Peyer's patch (tissue), 4 donors: Measurements from ENCODE around the gene NPL. TPM values are rescaled to one million over a fixed set of nuclear protein-coding genes. Genes with fewer than 3 reads are reported as not detected.

Source experiments
- DNase-seq, 3 donors: peaks; one replicate each; pipeline ENCODE4 v3.0.0-alpha.2; 2017 to 2019
- H3K27ac ChIP-seq, 4 donors: fragments of 200-600 bp; sonication (generic); one replicate each; pipeline ENCODE4 v1.5.1; 2016 to 2019
- H3K27me3 ChIP-seq, 2 donors: fragments of 200-600 bp; sonication (generic); one replicate each; pipeline ENCODE4 v1.5.1; 2019
- H3K36me3 ChIP-seq, 3 donors: fragments of 200-600 bp; sonication (generic); one replicate each; pipeline ENCODE4 v1.5.1; 2016 to 2019
- H3K4me1 ChIP-seq, 4 donors: fragments of 200-600 bp; sonication (generic); one replicate each; pipeline ENCODE4 v1.5.1; 2016 to 2019
- H3K4me3 ChIP-seq, 4 donors: fragments of 200-600 bp; sonication (generic); 1 replicate in 3 of 4; 2 replicates in 1 of 4; pipeline ENCODE4 v1.5.1; 2016 to 2019; ENCODE audit warnings: mild to moderate bottlenecking in 1 of 4
- H3K9me3 ChIP-seq, 4 donors: fragments of 200-600 bp; sonication (generic); one replicate each; pipeline ENCODE4 v1.5.1; 2016 to 2019; ENCODE audit warnings: mild to moderate bottlenecking in 1 of 4
- CTCF ChIP-seq, 6 experiments: fragments of 450-650 bp in 4 of 6; fragments of 200-600 bp in 2 of 6; sonication (generic) in 1 of 6; IDR thresholded peaks; one replicate each; pipeline ENCODE4 v1.5.1; 2017 to 2019; ENCODE audit warnings: antibody characterized with exemption in 6 of 6, mild to moderate bottlenecking in 3 of 6, moderate library complexity in 1 of 6
- POLR2A ChIP-seq, 2 donors: fragments of 450-650 bp; IDR thresholded peaks; one replicate each; pipeline ENCODE4 v1.5.1; 2017; ENCODE audit warnings: antibody characterized with exemption in 2 of 2, mild to moderate bottlenecking in 2 of 2, moderate library complexity in 2 of 2
- total RNA-seq, 4 donors: library from RNA; depleted of rRNA; stranded (reverse); fragments of >200 nt; gene quantifications; one replicate each; pipeline ENCODE4 v1.1.0, GENCODE V29; 2016

NPL gene
- total RNA-seq, 4 donors from 2014 or later: 2.3 to 10.7 (median 7.4) TPM

GRCh38 chr1:182829285-182829932, 39.8 kb downstream of the NPL start:
- no peak for DNase-seq
- Histone ChIP-seq H3K4me3 (no peak overlapping the region), H3K27me3 (no peaks in the 10 kb centered on the region), H3K9me3 (no peaks in the 10 kb centered on the region), H3K4me1 (no peaks in the 10 kb centered on the region), H3K27ac (no peak overlapping the region), H3K36me3 (no peaks in the 10 kb centered on the region)
- TF ChIP-seq CTCF (IDR thresholded peaks at IDR 0.05): no peak
- no peak for TF ChIP-seq POLR2A (IDR thresholded peaks at IDR 0.05)

- Histone ChIP-seq H3K27me3 (no peaks in the 10 kb centered on the region), H3K9me3 (no peaks in the 10 kb centered on the region), H3K36me3 (no peaks in the 10 kb centered on the region), H3K27ac (no peak overlapping the region), H3K4me1 (no peaks in the 10 kb centered on the region), H3K4me3 (no peak overlapping the region)
- no peak for TF ChIP-seq CTCF (IDR thresholded peaks at IDR 0.05)
- no peak for TF ChIP-seq POLR2A (IDR thresholded peaks at IDR 0.05)
- no peak for DNase-seq
Measured at GRCh38 chr1:182833271-182833670, 43.7 kb downstream of the NPL start.

- Histone ChIP-seq H3K4me3 (no peak overlapping the region), H3K9me3 (no peaks in the 10 kb centered on the region), H3K27me3 (no peaks in the 10 kb centered on the region), H3K36me3 (no peaks in the 10 kb centered on the region), H3K27ac (no peak overlapping the region), H3K4me1 (no peaks in the 10 kb centered on the region)
- TF ChIP-seq POLR2A (IDR thresholded peaks at IDR 0.05) (no peak), CTCF (IDR thresholded peaks at IDR 0.05) (no peak)
- DNase-seq: no peak
Measured at GRCh38 chr1:182834326-182834725, 44.8 kb downstream of the NPL start.

- H3K4me3 ChIP-seq: no peak overlapping the region
- H3K27ac ChIP-seq: no peak overlapping the region
- no peaks in the 10 kb centered on the region for H3K36me3 ChIP-seq
- TF ChIP-seq POLR2A (IDR thresholded peaks at IDR 0.05): no peak
- TF ChIP-seq CTCF (IDR thresholded peaks at IDR 0.05): no peak
- peaks cover 0 to 4% (median 0%) of the 10 kb centered on the region in 4 donors for H3K4me1 ChIP-seq
- no peaks in the 10 kb centered on the region for H3K27me3 ChIP-seq
- no peaks in the 10 kb centered on the region for H3K9me3 ChIP-seq
- DNase-seq: no peak
Measured at GRCh38 chr1:182835806-182836205, 46.2 kb downstream of the NPL start.

- Histone ChIP-seq H3K27me3 (no peaks in the 10 kb centered on the region), H3K27ac (peak within 1 kb of the TSS; percentile 92 to 99 (median 95)), H3K36me3 (peaks cover 0 to 11% (median 0%) of the 10 kb centered on the region in 3 donors), H3K4me3 (peak within 1 kb of the TSS; percentile 64 to 96 (median 87)), H3K9me3 (no peaks in the 10 kb centered on the region), H3K4me1 (peaks cover 0 to 31% (median 9%) of the 10 kb centered on the region in 4 donors)
- TF ChIP-seq CTCF (IDR thresholded peaks at IDR 0.05): peak in 4 of 6 experiments; percentile 14 to 29 (median 22)
- TF ChIP-seq POLR2A (IDR thresholded peaks at IDR 0.05): peak; percentile 80 to 86
- DNase-seq: peak; percentile 91 to 96 (median 96)
Measured at GRCh38 chr1:182839209-182840066, 49.9 kb downstream of the NPL start, which contains the start of gene DHX9. TSS of gene DHX9 (plus strand) at chr1:182839347. CDS start at chr1:182842567, 3,220 bp downstream.
